Muscle layer of duodenum (tissue), 2 donors: ENCODE data around the gene ADGRE3.
A peak's percentile ranks its signal among the peaks of the same experiment; 100 is the strongest.
"Not testable (repeated sequence)": the region's sequence is repeated elsewhere in the genome, so short reads cannot be mapped to it uniquely, and the experiment has no call there.

Experiments used
- H3K27ac ChIP-seq: one replicate; pipeline ENCODE4 v1.7.0; 2013; ENCODE audit warnings: mild to moderate bottlenecking, low read length
- H3K27me3 ChIP-seq: one replicate; pipeline ENCODE4 v1.7.0; 2013; ENCODE audit warnings: low read depth, mild to moderate bottlenecking, control low read depth, low read length
- H3K36me3 ChIP-seq, 2 donors: one replicate each; pipeline ENCODE4 v1.7.0; 2013; ENCODE audit warnings: low read length in 2 of 2, control low read depth in 1 of 2, mild to moderate bottlenecking in 1 of 2; ENCODE audit not compliant: insufficient read depth in 2 of 2, control insufficient read depth in 1 of 2
- H3K4me1 ChIP-seq, 2 donors: one replicate each; pipeline ENCODE4 v1.7.0; 2013; ENCODE audit warnings: low read length in 2 of 2, mild to moderate bottlenecking in 2 of 2, control low read depth in 1 of 2, moderate library complexity in 1 of 2; ENCODE audit not compliant: insufficient read depth in 2 of 2, control insufficient read depth in 1 of 2
- H3K4me3 ChIP-seq, 2 donors: one replicate each; pipeline ENCODE4 v1.7.0; 2013; ENCODE audit warnings: low read length in 2 of 2, low read depth in 1 of 2, mild to moderate bottlenecking in 1 of 2
- H3K9me3 ChIP-seq, 2 donors: one replicate each; pipeline ENCODE4 v1.7.0; 2013; ENCODE audit warnings: low read length in 2 of 2, control low read depth in 1 of 2, mild to moderate bottlenecking in 1 of 2; ENCODE audit not compliant: control insufficient read depth in 1 of 2
- donor health status: healthy.

Gene ADGRE3

GRCh38 chr19:14595558-14595957, 79.1 kb downstream of the ADGRE3 start:
- Histone ChIP-seq H3K4me3 (no peak overlapping the region), H3K4me1 (no peaks in the 10 kb centered on the region), H3K27me3 (no peaks in the 10 kb centered on the region), H3K27ac (no peak overlapping the region), H3K9me3 (no peaks in the 10 kb centered on the region), H3K36me3 (no peaks in the 10 kb centered on the region)

- H3K4me3 ChIP-seq, H3K4me1 ChIP-seq, H3K9me3 ChIP-seq, H3K27me3 ChIP-seq, H3K36me3 ChIP-seq, H3K27ac ChIP-seq: not testable (repeated sequence)
Observed at GRCh38 chr19:14589433-14589832, 85.2 kb downstream of the ADGRE3 start.

- H3K4me1 ChIP-seq, H3K9me3 ChIP-seq, H3K36me3 ChIP-seq, H3K4me3 ChIP-seq, H3K27ac ChIP-seq, H3K27me3 ChIP-seq: not testable (repeated sequence)
Observed at GRCh38 chr19:14585187-14585586, 89.5 kb downstream of the ADGRE3 start.

GRCh38 chr19:14584372-14584771, 90.3 kb downstream of the ADGRE3 start:
- not testable (repeated sequence) for H3K4me1 ChIP-seq, H3K27me3 ChIP-seq, H3K9me3 ChIP-seq, H3K27ac ChIP-seq, H3K36me3 ChIP-seq, H3K4me3 ChIP-seq

- no peak within 1 kb of the TSS for H3K27ac ChIP-seq
- no peaks in the 10 kb centered on the region for H3K9me3 ChIP-seq
- H3K4me1 ChIP-seq = no peaks in the 10 kb centered on the region
- H3K4me3 ChIP-seq = no peak within 1 kb of the TSS
- no peaks in the 10 kb centered on the region for H3K27me3 ChIP-seq
- no peaks in the 10 kb centered on the region for H3K36me3 ChIP-seq
Observed at GRCh38 chr19:14582894-14583340, 91.7 kb downstream of the ADGRE3 start, which contains the start of gene CLEC17A. Gene CLEC17A (plus strand): TSS chr19:14583084. CDS start chr19:14583161, 77 bp downstream.

GRCh38 chr19:14580623-14581237, 93.9 kb downstream of the ADGRE3 start:
- Histone ChIP-seq H3K27ac (no peak overlapping the region), H3K9me3 (no peaks in the 10 kb centered on the region), H3K36me3 (no peaks in the 10 kb centered on the region), H3K4me1 (no peaks in the 10 kb centered on the region), H3K27me3 (no peaks in the 10 kb centered on the region), H3K4me3 (no peak overlapping the region)

GRCh38 chr19:14577885-14578427, 96.7 kb downstream of the ADGRE3 start:
- no peak overlapping the region for H3K4me3 ChIP-seq
- H3K9me3 ChIP-seq = no peaks in the 10 kb centered on the region
- H3K27ac ChIP-seq = no peak overlapping the region
- H3K4me1 ChIP-seq = no peaks in the 10 kb centered on the region
- H3K27me3 ChIP-seq = no peaks in the 10 kb centered on the region
- no peaks in the 10 kb centered on the region for H3K36me3 ChIP-seq

- Histone ChIP-seq H3K36me3 (no peaks in the 10 kb centered on the region), H3K9me3 (no peaks in the 10 kb centered on the region), H3K4me3 (no peak overlapping the region), H3K27ac (no peak overlapping the region), H3K27me3 (no peaks in the 10 kb centered on the region), H3K4me1 (no peaks in the 10 kb centered on the region)
Observed at GRCh38 chr19:14577264-14577663, 97.4 kb downstream of the ADGRE3 start.

- H3K4me3 ChIP-seq = no peak overlapping the region
- H3K4me1 ChIP-seq = peaks cover 0 to 3% of the 10 kb centered on the region in 2 donors
- no peaks in the 10 kb centered on the region for H3K27me3 ChIP-seq
- H3K27ac ChIP-seq = no peak overlapping the region
- no peaks in the 10 kb centered on the region for H3K9me3 ChIP-seq
- H3K36me3 ChIP-seq = no peaks in the 10 kb centered on the region
Observed at GRCh38 chr19:14576363-14576762, 98.3 kb downstream of the ADGRE3 start.

GRCh38 chr19:14575428-14575980, 99.1 kb downstream of the ADGRE3 start:
- H3K27me3 ChIP-seq = no peaks in the 10 kb centered on the region
- H3K9me3 ChIP-seq = no peaks in the 10 kb centered on the region
- H3K4me3 ChIP-seq = no peak overlapping the region
- H3K4me1 ChIP-seq = peaks cover 9% of the 10 kb centered on the region in 2 donors
- H3K27ac ChIP-seq = no peak overlapping the region
- H3K36me3 ChIP-seq = no peaks in the 10 kb centered on the region

GRCh38 chr19:14571695-14572490, 102.8 kb downstream of the ADGRE3 start, which contains the start of gene NDUFB7:
Gene NDUFB7 (minus strand): TSS chr19:14572066. CDS start chr19:14572000, 66 bp downstream.
- Histone ChIP-seq H3K4me3 (peak within 1 kb of the TSS; percentile 93 to 100), H3K27ac (no peak within 1 kb of the TSS), H3K4me1 (peaks cover 9 to 25% of the 10 kb centered on the region in 2 donors), H3K27me3 (no peaks in the 10 kb centered on the region), H3K9me3 (no peaks in the 10 kb centered on the region), H3K36me3 (peaks cover 0 to 6% of the 10 kb centered on the region in 2 donors)
